ENCODE measurements around the gene CFAP299.
"Not testable (repeated sequence)": the region's sequence is repeated elsewhere in the genome, so short reads cannot be mapped to it uniquely, and the experiment has no call there.

The CFAP299 gene

GRCh38 chr4:80340036-80340435, 4.5 kb downstream of the CFAP299 start:
- DNase-seq (ENCODE audit: extremely low read depth, low read depth): no peak
- TF ChIP-seq CTCF (IDR thresholded peaks at IDR 0.05; ENCODE audit: low read depth, low read length, missing control alignments): no peak
- H3K4me3 ChIP-seq (replicated peaks; ENCODE audit: low read depth, low read length): no peak overlapping the region

GRCh38 chr4:80342684-80343083, 7.2 kb downstream of the CFAP299 start:
- not testable (repeated sequence) for DNase-seq (ENCODE audit: extremely low read depth, low read depth); H3K4me3 ChIP-seq (replicated peaks; ENCODE audit: low read depth, low read length)

GRCh38 chr4:80343887-80344286, 8.4 kb downstream of the CFAP299 start:
- no peak for TF ChIP-seq CTCF (IDR thresholded peaks at IDR 0.05; ENCODE audit: low read depth, low read length, missing control alignments)
- no peak overlapping the region for H3K4me3 ChIP-seq (replicated peaks; ENCODE audit: low read depth, low read length)
- no peak for DNase-seq (ENCODE audit: extremely low read depth, low read depth)

- H3K4me3 ChIP-seq (replicated peaks; ENCODE audit: low read depth, low read length): no peak overlapping the region
- TF ChIP-seq CTCF (IDR thresholded peaks at IDR 0.05; ENCODE audit: low read depth, low read length, missing control alignments): no peak
- no peak for DNase-seq (ENCODE audit: extremely low read depth, low read depth)
Observed at GRCh38 chr4:80360084-80360483, 24.6 kb downstream of the CFAP299 start.

- DNase-seq (ENCODE audit: extremely low read depth, low read depth): no peak
- H3K4me3 ChIP-seq (replicated peaks; ENCODE audit: low read depth, low read length): no peak overlapping the region
- no peak for TF ChIP-seq CTCF (IDR thresholded peaks at IDR 0.05; ENCODE audit: low read depth, low read length, missing control alignments)
Observed at GRCh38 chr4:80360900-80361299, 25.4 kb downstream of the CFAP299 start.

GRCh38 chr4:80361329-80361900, 25.9 kb downstream of the CFAP299 start:
- DNase-seq (ENCODE audit: extremely low read depth, low read depth): no peak
- no peak overlapping the region for H3K4me3 ChIP-seq (replicated peaks; ENCODE audit: low read depth, low read length)
- no peak for TF ChIP-seq CTCF (IDR thresholded peaks at IDR 0.05; ENCODE audit: low read depth, low read length, missing control alignments)

GRCh38 chr4:80362578-80363181, 27.1 kb downstream of the CFAP299 start:
- peak; percentile 76 for TF ChIP-seq CTCF (IDR thresholded peaks at IDR 0.05; ENCODE audit: low read depth, low read length, missing control alignments)
- no peak overlapping the region for H3K4me3 ChIP-seq (replicated peaks; ENCODE audit: low read depth, low read length)
- no peak for DNase-seq (ENCODE audit: extremely low read depth, low read depth)

All from HFF-Myc (cell line).